Effector memory CD4-positive, alpha-beta T cell (primary cell): Measurements from ENCODE around the gene SYT13.

Experiments used
- DNase-seq, 3 donors: peaks; one replicate each; pipeline ENCODE4 v3.0.0-alpha.2; 2020
- H3K27ac ChIP-seq: 2 replicates; pipeline ENCODE4 v1.7.0; 2013; ENCODE audit warnings: mild to moderate bottlenecking, low read length, moderate library complexity; ENCODE audit not compliant: insufficient read depth, poor library complexity, severe bottlenecking
- H3K27me3 ChIP-seq: replicated peaks from 2 replicates; pipeline ENCODE4 v1.7.0; 2013; ENCODE audit warnings: mild to moderate bottlenecking, low read length; ENCODE audit not compliant: insufficient read depth, control insufficient read depth, poor library complexity, severe bottlenecking
- H3K36me3 ChIP-seq: 2 replicates; pipeline ENCODE4 v1.7.0; 2013; ENCODE audit warnings: mild to moderate bottlenecking, low read length, moderate library complexity; ENCODE audit not compliant: control insufficient read depth, insufficient read depth
- H3K4me1 ChIP-seq: 2 replicates; pipeline ENCODE4 v1.7.0; 2013; ENCODE audit warnings: low read length, mild to moderate bottlenecking; ENCODE audit not compliant: control insufficient read depth, insufficient read depth, poor library complexity, severe bottlenecking
- H3K4me3 ChIP-seq: 2 replicates; pipeline ENCODE4 v1.7.0; 2013; ENCODE audit warnings: low read length, low read depth, mild to moderate bottlenecking; ENCODE audit not compliant: insufficient read depth, poor library complexity, severe bottlenecking
- H3K9me3 ChIP-seq: 2 replicates; pipeline ENCODE4 v1.7.0; 2013; ENCODE audit warnings: mild to moderate bottlenecking, low read length, moderate library complexity; ENCODE audit not compliant: control insufficient read depth

SYT13 gene

GRCh38 chr11:45323601-45324249 lies 37.6 kb upstream of the SYT13 start:
- DNase-seq, result no peak
- Histone ChIP-seq H3K4me1 (no peaks in the 10 kb centered on the region), H3K27me3 (peaks cover 3% of the 10 kb centered on the region), H3K27ac (no peak overlapping the region), H3K4me3 (no peak overlapping the region), H3K9me3 (no peaks in the 10 kb centered on the region), H3K36me3 (no peaks in the 10 kb centered on the region)

GRCh38 chr11:45322891-45323600 lies 36.9 kb upstream of the SYT13 start:
- H3K27ac ChIP-seq, result no peak overlapping the region
- H3K4me1 ChIP-seq, result no peaks in the 10 kb centered on the region
- no peaks in the 10 kb centered on the region for H3K9me3 ChIP-seq
- peaks cover 3% of the 10 kb centered on the region for H3K27me3 ChIP-seq
- H3K4me3 ChIP-seq, result no peak overlapping the region
- H3K36me3 ChIP-seq, result no peaks in the 10 kb centered on the region
- no peak for DNase-seq

- Histone ChIP-seq H3K36me3 (no peaks in the 10 kb centered on the region), H3K27ac (no peak overlapping the region), H3K4me1 (no peaks in the 10 kb centered on the region), H3K9me3 (no peaks in the 10 kb centered on the region), H3K27me3 (peaks cover 3% of the 10 kb centered on the region), H3K4me3 (no peak overlapping the region)
- no peak for DNase-seq
These were observed 36.1 kb upstream of the SYT13 start for GRCh38 chr11:45322111-45322705.

- no peaks in the 10 kb centered on the region for H3K36me3 ChIP-seq
- no peaks in the 10 kb centered on the region for H3K4me1 ChIP-seq
- no peaks in the 10 kb centered on the region for H3K9me3 ChIP-seq
- no peak overlapping the region for H3K4me3 ChIP-seq
- H3K27me3 ChIP-seq, result peaks cover 3% of the 10 kb centered on the region
- H3K27ac ChIP-seq, result no peak overlapping the region
- no peak for DNase-seq
These were observed 35.5 kb upstream of the SYT13 start for GRCh38 chr11:45321669-45322068.

- no peak overlapping the region for H3K27ac ChIP-seq
- no peak for DNase-seq
- peaks cover 3% of the 10 kb centered on the region for H3K27me3 ChIP-seq
- H3K36me3 ChIP-seq, result no peaks in the 10 kb centered on the region
- H3K9me3 ChIP-seq, result no peaks in the 10 kb centered on the region
- H3K4me1 ChIP-seq, result no peaks in the 10 kb centered on the region
- no peak overlapping the region for H3K4me3 ChIP-seq
These were observed 35.0 kb upstream of the SYT13 start for GRCh38 chr11:45321031-45321595.

GRCh38 chr11:45320371-45320770 lies 34.2 kb upstream of the SYT13 start:
- Histone ChIP-seq H3K27ac (no peak overlapping the region), H3K9me3 (no peaks in the 10 kb centered on the region), H3K4me3 (no peak overlapping the region), H3K36me3 (no peaks in the 10 kb centered on the region), H3K27me3 (peaks cover 3% of the 10 kb centered on the region), H3K4me1 (no peaks in the 10 kb centered on the region)
- no peak for DNase-seq

- peaks cover 3% of the 10 kb centered on the region for H3K27me3 ChIP-seq
- no peaks in the 10 kb centered on the region for H3K9me3 ChIP-seq
- H3K36me3 ChIP-seq, result no peaks in the 10 kb centered on the region
- DNase-seq, result no peak
- no peak overlapping the region for H3K27ac ChIP-seq
- H3K4me3 ChIP-seq, result no peak overlapping the region
- H3K4me1 ChIP-seq, result no peaks in the 10 kb centered on the region
These were observed 32.9 kb upstream of the SYT13 start for GRCh38 chr11:45319077-45319476.

- H3K36me3 ChIP-seq, result no peaks in the 10 kb centered on the region
These were observed 32.4 kb upstream of the SYT13 start for GRCh38 chr11:45318516-45318915.

GRCh38 chr11:45316258-45316657 lies 30.1 kb upstream of the SYT13 start:
- no peak overlapping the region for H3K4me3 ChIP-seq
- H3K9me3 ChIP-seq, result no peaks in the 10 kb centered on the region
- H3K27ac ChIP-seq, result no peak overlapping the region
- no peak for DNase-seq
- no peaks in the 10 kb centered on the region for H3K36me3 ChIP-seq
- peaks cover 3% of the 10 kb centered on the region for H3K27me3 ChIP-seq
- H3K4me1 ChIP-seq, result no peaks in the 10 kb centered on the region

More at GRCh38 chr11:45318516-45318915, 32.4 kb upstream of the SYT13 start:
- peaks cover 3% of the 10 kb centered on the region for H3K27me3 ChIP-seq
- no peaks in the 10 kb centered on the region for H3K9me3 ChIP-seq
- DNase-seq, result no peak
- no peak overlapping the region for H3K27ac ChIP-seq
- no peaks in the 10 kb centered on the region for H3K4me1 ChIP-seq
- H3K4me3 ChIP-seq, result no peak overlapping the region

- DNase-seq, result no peak
- no peaks in the 10 kb centered on the region for H3K9me3 ChIP-seq
- H3K4me3 ChIP-seq, result no peak overlapping the region
- H3K4me1 ChIP-seq, result no peaks in the 10 kb centered on the region
- no peak overlapping the region for H3K27ac ChIP-seq
- no peaks in the 10 kb centered on the region for H3K27me3 ChIP-seq
- H3K36me3 ChIP-seq, result no peaks in the 10 kb centered on the region
These were observed 28.8 kb upstream of the SYT13 start for GRCh38 chr11:45314900-45315299.
